SKM-1 treated with dmso at 0.1 percent for 144 hours (cell line): ENCODE measurements around the gene IL1R2.

ENCODE experiments used
- DNase-seq: peaks from one replicate; lab custom pipeline; 2025; ENCODE audit not compliant: unreplicated experiment; lab: John Stamatoyannopoulos, UW

The IL1R2 gene

DNA sequence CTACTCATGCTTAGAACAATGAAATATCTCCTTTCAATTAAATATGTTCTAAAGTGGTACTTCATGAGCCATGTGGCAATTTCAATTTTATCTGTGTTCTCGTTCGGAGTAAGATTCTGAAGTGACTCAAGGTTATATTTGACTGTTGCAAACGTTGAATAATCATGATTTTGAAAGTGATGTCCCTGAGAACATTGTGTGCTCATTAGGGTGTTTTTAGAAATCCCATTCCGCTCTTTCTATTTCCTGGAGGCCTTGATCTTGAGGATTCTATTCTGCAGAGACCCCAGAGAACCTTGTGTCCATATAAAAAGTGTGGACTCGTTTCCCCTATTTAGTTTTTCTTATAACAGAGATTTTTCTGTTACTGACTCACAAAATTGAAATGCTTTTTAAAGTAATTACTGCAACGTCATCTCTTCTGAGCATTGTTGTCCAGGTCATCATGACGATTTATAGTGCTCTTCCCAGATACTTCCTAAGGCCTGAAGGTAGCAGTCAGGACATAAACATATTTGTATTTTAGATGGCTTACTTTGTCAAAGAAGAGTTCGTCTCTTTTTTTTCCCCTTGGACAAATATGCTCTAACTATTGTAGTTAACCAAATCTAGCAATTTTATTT, 27.2 kb downstream of the IL1R2 start:
- no peak for DNase-seq

DNA sequence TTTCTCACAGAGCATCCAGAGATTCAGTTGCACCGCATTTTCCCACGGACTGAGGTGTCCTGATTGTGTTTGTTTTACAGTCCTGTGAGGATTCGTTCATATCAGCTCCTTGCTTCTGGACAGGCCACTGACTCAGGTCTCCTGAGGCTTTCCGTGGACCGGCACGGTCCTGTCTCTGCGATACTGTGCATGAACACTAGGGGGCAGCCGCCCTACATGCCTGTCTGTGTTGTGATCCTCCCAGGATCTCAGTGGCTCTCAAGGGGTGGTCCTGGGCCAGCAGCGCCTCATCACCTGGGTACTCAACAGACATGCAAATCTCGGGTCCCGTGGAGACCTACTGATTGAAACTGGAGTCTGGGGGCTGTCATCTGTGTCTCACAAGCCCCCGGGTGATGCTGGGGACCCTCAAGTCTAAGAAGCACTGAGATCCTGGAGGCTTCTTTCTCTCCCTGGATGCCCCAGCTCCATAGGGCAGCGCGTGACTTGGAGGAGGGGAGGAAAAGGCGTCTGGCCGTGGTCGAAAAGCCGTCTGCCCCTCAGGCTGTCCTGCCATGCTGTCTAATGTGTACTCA, 28.9 kb downstream of the IL1R2 start:
- DNase-seq, result peak; percentile 52

- no peak for DNase-seq
These were observed 30.0 kb downstream of the IL1R2 start for GRCh38 chr2:102021779-102022178.

GRCh38 chr2:102022884-102023539, 31.3 kb downstream of the IL1R2 start:
- no peak for DNase-seq

DNA sequence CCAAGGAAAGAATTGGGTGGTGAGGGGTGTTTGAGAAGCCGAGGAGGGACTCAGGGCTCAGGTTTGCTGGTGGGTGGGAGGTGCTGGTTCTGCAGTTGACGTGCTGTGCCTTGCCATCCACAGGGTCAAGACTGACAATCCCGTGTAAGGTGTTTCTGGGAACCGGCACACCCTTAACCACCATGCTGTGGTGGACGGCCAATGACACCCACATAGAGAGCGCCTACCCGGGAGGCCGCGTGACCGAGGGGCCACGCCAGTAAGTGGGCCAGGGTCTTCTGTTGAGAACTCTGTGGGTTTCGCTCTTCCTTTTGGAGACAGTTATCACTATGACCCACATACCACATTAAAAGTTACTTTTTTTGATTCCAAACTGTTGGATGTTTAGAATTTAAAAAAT, 32.6 kb downstream of the IL1R2 start:
- DNase-seq, result no peak

GRCh38 chr2:102025016-102025501, 33.3 kb downstream of the IL1R2 start:
- no peak for DNase-seq

GRCh38 chr2:102025583-102026267, 34.0 kb downstream of the IL1R2 start:
- DNase-seq, result no peak

DNA sequence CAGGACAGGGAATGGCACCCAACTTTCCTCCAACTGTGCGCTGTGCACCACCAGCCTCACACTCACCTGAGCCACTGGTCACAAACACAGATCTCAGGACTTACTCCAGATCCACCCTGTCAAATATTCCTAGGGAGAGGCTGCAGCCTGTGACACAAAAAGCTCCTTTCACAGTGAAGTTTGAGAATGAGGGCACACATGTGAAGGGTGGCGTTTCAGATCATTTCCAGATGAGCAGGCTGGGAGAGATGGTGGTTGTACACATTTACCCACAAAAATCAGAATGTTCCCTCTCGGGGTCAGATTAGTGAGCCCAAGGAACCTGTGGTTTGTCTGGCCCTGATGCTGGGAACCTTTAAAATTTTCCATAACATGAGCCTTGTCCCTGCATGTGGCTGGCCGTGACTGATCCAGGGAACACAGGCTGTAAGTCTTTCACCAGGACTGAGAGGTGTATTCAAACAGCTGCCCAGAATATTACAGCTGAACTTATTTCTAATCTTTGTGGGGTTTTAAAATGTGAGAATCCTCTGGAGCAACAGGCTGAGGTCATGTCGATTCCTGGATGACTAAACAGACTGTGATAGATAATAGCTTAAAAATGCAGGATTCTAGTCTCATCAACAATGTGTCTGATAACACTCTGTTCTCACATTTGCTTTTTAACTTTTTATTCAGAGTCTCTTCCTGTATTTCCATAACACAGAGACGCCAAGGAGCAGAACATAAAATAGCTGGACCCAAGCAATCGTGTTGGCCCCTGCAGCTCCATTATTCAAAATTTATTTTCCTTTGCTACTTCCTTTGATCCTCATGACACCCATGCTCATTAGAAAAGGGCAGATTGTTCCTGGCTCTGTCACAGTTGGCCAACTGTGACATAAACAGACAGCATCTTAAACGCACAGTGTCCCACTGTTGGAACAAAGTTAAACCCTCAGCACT, 35.5 kb downstream of the IL1R2 start:
- DNase-seq, result no peak

GRCh38 chr2:102028470-102028869, 36.7 kb downstream of the IL1R2 start:
- DNase-seq, result no peak

- DNase-seq, result no peak
These were observed 37.6 kb downstream of the IL1R2 start for GRCh38 chr2:102029405-102029804.

GRCh38 chr2:102029952-102030351, 38.2 kb downstream of the IL1R2 start:
- DNase-seq, result no peak

DNA sequence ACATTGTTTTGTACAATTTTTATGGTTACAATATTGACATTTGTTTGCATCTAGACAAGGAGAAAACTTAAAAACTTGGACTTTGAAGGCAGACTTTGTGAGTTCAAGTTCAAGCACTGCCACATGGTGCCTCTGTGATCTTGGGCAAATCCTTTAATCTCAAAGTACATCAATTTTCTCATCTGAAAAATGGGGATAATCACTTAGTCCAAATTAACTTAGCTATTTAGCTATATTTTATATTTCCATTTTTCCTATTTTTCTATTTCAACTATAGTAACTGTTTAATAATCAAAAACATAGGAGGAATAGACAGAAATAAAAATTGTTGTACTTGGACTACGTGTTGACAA, 38.7 kb downstream of the IL1R2 start:
- no peak for DNase-seq

DNA sequence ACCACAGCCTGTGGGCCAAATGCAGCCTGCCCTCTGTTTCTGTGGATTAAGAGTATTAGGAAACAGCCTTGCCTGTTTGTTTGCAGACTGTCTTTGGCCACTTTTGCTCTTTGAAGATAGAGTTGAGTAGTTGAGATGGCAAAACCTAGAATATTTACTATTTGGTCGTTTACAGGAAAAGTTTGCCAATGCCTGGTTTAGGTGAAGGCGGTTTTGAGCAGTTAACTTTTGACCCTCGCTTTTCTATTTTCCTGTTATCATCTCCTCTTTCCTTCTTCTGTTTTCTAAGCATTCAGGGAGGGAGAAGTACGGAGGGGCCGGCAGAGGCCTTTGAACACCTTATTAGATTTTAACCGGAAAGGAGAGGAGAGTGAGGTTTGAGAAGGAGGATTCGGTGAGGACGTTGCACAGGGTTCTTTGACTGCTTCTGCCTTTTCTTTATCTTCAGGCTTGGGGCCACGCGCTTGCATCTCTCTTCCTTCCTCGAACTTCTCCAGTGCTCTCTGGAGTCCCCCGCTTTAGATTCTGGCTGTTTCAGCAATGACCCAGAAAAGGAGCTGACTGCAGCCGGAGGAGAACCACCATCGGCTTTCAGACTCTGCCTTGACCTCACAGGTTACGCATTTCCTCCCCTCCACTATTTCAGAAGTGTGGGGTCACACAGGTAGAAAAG, 39.2 kb downstream of the IL1R2 start:
- peak; percentile 29 for DNase-seq

DNA sequence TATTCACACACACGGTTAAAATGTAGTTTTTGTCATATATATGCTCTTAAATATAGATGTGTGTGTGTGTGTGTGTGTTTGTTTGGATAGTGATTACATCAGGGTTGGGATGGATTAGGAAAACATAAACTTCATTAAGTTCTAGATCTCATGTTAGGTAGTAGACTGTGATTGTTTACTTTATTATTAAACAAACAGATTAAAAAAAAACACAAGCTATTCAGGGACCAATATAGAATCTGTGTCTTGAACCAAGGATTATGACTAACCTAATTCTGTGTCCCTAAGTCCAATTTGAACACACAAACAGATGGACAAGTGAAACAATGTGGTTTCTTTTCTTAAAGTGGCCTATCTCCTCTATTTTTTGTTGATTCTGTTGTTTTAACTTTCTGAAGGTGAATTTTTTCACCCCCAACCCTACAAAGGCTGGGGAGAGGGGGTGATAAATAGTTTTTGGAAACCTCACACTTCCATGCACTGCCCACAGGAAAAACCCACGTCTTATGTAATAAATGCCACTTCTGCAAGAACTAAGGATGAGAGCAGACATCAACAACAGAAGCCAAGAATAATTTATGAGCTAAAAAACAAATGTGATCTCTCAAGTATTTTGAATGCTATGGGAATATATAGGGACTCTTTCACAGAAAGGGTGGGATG, 40.7 kb downstream of the IL1R2 start:
- no peak for DNase-seq

DNA sequence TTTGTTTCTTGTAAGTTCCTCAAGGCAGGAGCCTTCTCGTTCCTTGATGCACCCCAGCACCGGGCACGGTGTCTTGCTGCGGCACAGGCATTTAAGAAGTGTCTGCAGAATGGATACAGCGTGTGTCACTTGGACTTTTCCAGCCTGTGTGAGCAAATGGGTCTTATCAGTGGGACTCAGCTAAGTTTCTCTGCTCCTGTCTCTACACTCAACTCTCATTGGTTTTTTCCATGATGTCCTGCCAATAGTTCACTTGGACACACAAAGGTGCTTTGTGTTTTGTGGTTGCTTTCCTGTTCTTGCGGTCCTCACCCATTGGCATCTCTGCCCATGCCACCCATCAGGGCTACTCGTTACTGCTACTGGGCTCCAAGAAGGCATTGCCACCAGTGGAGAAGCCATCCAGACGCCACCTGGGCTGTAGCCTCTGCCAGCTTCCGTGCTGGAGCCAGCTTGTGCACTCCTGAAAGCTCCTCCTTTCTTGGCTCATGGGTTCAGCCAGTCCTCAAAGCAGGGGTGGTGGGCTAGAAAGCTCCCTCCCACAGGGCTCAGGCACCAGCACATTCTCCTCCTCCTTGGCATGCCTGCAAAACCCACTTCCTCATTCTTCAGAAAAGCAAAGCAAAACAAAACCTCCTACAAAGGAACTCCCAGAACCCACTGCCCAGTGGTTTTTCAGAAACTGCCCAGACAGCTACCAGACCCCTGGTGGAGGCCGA, 41.4 kb downstream of the IL1R2 start:
- DNase-seq, result peak; percentile 91

DNA sequence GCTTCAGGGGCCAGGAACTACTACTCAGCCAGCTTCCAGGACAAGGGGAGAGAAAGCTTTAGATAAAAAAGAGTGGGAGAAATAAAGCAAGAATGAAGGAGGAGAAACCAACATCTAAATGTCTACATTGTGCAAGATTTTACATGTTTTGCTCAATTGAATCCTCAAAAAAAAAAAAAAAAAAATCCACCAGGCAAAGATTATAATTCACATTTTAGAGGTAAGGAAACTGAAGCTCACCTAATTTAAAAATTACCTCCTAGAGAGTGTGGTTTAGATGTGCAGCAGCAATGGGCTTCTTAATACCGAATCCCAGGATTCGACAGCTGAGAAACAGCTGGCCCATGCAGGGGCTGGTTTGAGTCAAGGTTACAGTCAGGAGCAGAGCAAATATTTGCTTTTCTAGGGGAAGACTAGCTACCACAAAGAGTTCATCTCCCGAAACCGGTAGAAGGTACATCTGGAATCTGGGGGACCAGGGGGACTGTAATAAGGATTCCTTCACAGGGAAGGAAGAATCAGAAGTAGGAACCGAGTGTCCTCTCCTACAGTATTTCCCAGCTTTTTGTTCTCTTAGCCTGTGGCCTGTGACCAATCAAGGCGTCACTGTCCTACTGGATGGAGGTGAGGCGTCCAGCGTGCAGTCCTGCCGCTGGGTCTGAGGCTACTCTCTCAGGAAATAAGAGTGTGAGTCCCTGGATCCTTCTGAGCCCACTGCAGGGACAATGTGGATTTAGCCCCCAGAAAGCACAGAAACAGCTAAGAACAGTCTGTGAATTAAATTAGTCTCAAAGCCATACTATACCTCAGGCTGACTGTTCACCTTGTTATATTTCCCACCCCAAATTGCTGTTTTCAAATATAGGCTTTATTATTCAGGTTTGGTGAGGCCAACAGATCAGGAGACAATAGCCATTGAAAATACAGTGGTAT, 42.3 kb downstream of the IL1R2 start:
- DNase-seq, result no peak

DNA sequence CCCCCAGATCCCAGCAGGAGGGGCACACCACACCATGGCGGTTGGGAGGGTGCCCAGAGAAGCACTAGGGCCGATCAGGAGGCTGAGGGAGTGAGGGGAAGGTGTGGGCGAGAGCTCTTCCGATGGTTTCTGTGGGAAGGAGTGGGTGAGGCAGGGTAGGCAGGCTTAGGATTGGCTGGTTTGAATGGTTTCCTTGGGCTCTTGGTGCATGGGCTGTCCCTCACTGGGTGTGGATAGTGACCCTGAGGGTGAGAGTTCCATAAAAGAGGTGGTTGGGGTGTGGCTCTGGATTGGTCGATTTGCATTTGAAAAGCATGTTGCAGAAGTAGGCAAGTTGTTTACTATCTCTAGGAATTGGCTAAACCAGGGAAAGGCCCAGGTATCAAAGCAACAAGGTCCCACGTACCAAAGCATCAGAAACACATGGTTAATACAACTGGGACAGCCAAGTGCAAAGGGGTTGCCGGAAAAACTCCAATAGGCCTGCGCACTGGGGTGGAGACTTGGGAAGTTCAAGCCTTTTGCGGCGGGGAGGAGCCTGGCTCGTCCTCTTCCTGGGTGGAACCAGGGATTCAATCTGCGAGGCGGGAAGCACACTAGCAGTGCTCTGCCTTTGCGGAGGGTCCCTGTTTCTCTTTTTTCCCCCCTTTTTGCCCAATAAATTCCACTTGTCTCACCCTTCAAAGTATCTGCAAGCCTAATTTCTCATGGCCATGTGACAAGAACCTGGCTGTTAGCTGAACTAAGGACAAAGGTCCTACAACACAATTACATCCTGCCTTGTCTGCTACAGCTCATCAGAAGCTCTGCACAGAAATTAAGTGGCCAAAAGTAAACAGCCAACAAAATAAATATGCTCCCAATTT, 43.2 kb downstream of the IL1R2 start:
- no peak for DNase-seq
